Effector CD8-positive, alpha-beta T cell (primary cell): ENCODE data around the gene ENPP5.

Experiments
- DNase-seq: peaks from one replicate; lab custom pipeline; 2025; lab: John Stamatoyannopoulos, UW
- total RNA-seq, 4 experiments: gene quantifications; one replicate each; lab custom pipeline; 2026; lab: John Stamatoyannopoulos, UW

ENPP5 gene, protein sequence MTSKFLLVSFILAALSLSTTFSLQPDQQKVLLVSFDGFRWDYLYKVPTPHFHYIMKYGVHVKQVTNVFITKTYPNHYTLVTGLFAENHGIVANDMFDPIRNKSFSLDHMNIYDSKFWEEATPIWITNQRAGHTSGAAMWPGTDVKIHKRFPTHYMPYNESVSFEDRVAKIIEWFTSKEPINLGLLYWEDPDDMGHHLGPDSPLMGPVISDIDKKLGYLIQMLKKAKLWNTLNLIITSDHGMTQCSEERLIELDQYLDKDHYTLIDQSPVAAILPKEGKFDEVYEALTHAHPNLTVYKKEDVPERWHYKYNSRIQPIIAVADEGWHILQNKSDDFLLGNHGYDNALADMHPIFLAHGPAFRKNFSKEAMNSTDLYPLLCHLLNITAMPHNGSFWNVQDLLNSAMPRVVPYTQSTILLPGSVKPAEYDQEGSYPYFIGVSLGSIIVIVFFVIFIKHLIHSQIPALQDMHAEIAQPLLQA
- 0.71 to 8.8 (median 5.1) reads per million in 4 experiments for total RNA-seq

GRCh38 chr6:46170357-46171289 is at the start of gene ENPP5:
Gene ENPP5, minus strand, starts transcription at chr6:46170980. Its CDS starts 2,718 bp downstream, at chr6:46168262.
- DNase-seq, result peak; percentile 68

- no peak for DNase-seq
Observed at GRCh38 chr6:46219661-46220060, 48.9 kb upstream of the ENPP5 start.

- DNase-seq, result no peak
Observed at GRCh38 chr6:46218457-46218856, 47.7 kb upstream of the ENPP5 start.

DNA sequence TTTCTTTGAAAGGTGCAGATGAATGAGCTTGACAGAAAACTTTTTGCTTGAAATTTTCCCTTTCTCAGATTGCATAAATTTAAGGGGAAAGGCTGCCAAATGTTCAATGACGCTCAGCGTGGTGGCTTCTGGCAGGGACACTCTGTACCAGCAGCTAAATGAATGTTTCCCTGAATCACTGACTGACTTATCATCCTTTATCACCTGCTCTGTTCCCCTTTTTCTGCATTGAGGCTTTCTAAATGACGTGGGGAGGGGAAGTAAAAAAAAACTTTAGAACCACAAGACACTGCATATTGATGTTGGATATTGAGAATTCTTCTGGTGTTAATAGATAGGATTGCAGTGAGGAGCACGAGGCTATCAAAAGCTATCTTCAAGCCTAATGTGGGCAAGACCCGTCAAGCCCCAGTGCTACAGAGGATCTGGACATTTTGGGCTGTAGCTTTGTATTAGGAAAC is 46.9 kb upstream of the ENPP5 start:
- no peak for DNase-seq

GRCh38 chr6:46216879-46217278 is 46.1 kb upstream of the ENPP5 start:
- DNase-seq, result no peak

GRCh38 chr6:46215777-46216176 is 45.0 kb upstream of the ENPP5 start:
- DNase-seq, result no peak

- DNase-seq, result no peak
Observed at GRCh38 chr6:46215213-46215612, 44.4 kb upstream of the ENPP5 start.

DNA sequence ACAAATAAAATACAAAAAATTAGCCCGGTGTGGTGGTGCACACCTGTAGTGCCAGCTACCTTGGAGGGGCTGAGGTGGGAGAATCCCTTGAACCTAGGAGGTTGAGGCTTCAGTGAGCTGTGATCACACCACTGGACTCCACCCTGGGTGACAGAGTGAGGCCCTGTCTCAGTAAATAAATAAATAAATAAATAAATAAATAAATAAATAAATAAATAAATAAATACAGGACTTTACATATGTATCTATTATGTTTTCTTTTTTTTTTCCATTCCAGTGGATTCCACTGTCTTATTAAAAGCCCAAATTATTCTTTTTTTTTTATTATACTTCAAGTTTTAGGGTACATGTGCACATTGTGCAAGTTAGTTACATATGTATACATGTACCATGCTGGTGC is 41.1 kb upstream of the ENPP5 start:
- DNase-seq, result no peak

- no peak for DNase-seq
Observed at GRCh38 chr6:46210294-46210693, 39.5 kb upstream of the ENPP5 start.

GRCh38 chr6:46208303-46208702 is 37.5 kb upstream of the ENPP5 start:
- no peak for DNase-seq

GRCh38 chr6:46207174-46207573 is 36.4 kb upstream of the ENPP5 start:
- DNase-seq, result no peak

DNA sequence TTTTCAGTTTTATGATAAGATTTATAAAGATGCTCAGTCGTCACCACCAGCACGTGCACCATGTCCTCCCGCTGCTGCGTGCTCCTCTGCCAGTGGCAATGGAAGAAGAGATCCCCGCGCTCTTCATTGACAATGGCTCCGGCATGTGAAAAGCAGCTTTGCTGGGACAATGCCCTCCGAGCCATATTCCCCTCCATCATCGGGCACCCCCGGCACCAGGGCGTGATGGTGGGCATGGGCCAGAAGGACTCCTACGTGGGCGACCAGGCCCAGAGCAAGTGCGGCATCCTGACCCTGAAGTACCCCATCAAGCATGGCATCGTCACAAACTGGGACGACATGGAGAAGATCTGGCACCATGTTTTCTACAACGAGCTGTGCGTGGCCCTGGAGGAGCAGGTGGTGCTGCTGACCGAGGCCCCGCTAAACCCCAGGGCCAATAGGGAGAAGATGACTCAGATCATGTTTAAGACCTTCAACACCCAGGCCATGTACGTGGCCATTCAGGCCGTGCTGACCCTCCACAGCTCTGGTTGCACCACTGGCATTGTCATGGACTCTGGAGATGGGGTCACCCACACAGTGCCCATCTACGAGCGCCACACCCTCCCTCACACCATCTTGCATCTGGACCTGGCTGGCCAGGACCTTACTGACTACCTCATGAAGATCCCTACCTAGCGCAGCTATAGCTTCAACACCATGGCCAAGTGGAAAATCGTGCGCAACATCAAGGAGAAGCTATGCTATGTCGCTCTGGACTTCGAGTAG is 34.3 kb upstream of the ENPP5 start:
- no peak for DNase-seq

DNA sequence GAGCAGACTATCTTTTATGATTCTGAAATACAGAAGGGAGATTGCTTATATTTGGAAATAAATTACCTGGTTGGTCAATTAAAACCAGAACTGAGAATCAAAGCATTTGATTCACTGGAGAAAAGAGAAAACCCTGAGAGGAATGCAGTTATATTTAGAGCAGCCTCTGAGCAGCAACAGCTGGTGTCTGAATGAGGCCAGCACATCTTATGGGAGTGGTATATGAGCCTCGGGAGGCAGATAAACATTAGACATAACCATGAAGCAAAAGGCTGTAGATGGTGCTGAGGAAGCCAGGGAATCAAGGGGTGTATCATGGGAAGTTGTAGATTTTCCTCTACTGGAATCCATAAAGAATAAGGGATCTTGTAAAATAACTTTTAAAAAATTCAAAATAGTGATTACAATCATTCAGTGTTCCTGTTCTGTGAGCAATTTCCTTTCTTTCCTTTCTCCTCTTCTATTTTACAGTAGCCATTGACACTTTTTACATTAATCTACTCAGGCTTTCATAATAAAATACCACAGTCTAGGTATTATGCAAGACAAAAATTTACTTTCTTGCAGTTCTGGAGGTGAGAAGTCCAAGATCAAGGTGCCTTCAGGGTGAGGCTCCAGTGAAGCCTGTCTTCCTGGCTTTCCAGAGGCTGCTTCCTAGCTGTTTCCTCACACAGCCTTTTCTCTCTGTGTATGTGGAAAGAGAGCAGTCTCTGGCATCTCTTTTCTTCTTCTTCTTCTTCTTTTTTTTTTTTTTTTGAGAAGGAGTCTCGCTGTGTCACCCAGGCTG is 32.8 kb upstream of the ENPP5 start:
- DNase-seq, result no peak

- no peak for DNase-seq
Observed at GRCh38 chr6:46201702-46202101, 30.9 kb upstream of the ENPP5 start.

- DNase-seq, result no peak
Observed at GRCh38 chr6:46199387-46199786, 28.6 kb upstream of the ENPP5 start.

DNA sequence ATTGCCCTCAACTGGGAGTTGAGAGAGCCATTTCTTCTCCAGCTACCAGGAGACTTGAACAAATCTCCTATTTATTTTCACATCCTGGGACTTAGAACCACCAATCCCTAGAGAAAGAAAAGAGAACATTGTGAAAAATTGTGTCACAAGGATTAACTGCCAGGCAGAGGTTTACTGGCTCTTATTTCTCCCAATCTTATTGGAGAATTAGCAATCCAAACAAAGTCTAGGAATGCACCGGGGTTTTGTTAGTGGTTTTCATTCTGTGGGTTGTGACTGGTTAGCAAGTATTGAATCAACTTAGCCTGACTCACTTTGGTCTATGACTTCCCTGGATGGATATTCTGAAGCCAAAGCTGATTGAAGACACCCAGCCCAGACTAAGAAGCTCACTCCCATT is 21.2 kb upstream of the ENPP5 start:
- DNase-seq, result no peak

GRCh38 chr6:46190889-46191288 is 20.1 kb upstream of the ENPP5 start:
- no peak for DNase-seq

GRCh38 chr6:46189726-46190125 is 18.9 kb upstream of the ENPP5 start:
- DNase-seq, result no peak

DNA sequence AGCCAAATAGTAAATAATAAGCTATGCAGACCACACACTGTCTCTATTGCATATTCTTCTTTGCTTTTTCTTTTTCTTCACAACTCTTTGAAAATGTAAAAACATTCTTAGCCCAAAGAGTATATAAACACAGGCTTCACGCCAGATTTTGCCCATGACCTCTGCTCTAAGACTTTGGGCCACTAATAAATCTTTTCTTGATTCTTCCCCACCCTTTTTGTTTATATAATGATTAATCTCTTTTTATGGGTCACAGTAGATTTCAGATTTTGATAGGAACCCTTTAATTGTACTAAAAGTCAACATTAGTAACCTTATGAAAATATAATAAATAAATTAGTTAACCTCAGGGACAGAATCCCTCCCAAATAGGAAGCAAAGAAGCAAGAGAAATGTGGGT is 15.8 kb upstream of the ENPP5 start:
- no peak for DNase-seq

DNA sequence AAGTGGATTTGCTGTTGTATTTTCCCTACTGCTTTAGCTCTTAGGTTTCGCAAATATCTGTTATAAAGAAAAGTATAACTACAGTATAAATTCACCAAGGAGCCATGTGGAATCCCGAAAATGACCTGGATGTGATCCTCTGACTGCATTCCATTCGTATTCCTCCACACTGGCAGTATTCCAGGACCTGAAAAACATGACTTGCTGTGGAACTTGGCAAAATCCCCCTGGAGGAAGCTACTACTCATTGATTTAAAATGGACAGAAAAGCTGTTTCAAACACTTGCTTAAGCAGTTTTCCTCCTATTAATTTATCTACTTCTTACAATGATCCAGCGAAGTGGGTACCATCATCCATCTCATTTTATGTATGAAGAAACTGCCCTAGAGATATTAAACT is 13.3 kb upstream of the ENPP5 start:
- no peak for DNase-seq

DNA sequence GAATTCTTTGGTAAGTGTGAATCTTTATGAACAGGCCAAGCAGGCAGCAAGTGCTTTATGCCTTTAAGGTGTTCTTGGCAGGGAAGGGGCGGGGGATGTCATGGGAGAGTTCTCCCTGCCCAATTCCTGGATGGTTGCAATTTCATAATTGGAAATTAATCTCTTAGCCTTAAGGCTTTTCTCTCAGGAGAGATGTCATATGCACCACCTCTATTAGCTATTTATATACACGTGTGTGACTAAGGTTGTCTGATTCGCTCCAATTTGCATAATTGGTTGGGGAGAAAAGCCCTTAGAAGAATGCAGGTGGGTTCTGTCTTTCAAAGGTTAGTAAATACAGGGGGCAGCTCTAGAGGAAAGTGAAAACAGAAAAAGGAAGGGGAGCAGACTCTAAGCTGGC is 5.2 kb upstream of the ENPP5 start:
- DNase-seq, result no peak
